ENCODE measurements around the gene IRF7.

The IRF7 gene

GRCh38 chr11:640021-640706, 24.4 kb upstream of the IRF7 start:
- no peak for DNase-seq (ENCODE audit: low spot score)

DNA sequence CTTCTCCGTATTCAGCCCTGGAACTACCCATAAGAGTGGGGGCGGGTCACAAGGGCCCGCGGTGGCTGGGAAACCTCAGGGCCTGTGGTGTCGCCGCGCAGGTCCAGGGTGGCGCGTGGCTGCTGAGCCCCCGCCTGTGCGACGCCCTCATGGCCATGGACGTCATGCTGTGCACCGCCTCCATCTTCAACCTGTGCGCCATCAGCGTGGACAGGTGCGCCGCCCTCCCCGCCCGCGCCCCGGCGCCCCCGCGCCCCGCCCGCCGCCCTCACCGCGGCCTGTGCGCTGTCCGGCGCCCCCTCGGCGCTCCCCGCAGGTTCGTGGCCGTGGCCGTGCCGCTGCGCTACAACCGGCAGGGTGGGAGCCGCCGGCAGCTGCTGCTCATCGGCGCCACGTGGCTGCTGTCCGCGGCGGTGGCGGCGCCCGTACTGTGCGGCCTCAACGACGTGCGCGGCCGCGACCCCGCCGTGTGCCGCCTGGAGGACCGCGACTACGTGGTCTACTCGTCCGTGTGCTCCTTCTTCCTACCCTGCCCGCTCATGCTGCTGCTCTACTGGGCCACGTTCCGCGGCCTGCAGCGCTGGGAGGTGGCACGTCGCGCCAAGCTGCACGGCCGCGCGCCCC, 23.7 kb upstream of the IRF7 start:
- no peak for DNase-seq (ENCODE audit: low spot score)

- DNase-seq (ENCODE audit: low spot score) = no peak
Observed at GRCh38 chr11:638631-639331, 23.0 kb upstream of the IRF7 start.

- no peak for DNase-seq (ENCODE audit: low spot score)
Observed at GRCh38 chr11:637593-638521, 22.1 kb upstream of the IRF7 start.

DNA sequence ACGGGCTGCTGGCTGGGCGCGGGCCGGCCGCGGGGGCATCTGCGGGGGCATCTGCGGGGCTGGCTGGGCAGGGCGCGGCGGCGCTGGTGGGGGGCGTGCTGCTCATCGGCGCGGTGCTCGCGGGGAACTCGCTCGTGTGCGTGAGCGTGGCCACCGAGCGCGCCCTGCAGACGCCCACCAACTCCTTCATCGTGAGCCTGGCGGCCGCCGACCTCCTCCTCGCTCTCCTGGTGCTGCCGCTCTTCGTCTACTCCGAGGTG, 21.5 kb upstream of the IRF7 start:
- no peak for DNase-seq (ENCODE audit: low spot score)

DNA sequence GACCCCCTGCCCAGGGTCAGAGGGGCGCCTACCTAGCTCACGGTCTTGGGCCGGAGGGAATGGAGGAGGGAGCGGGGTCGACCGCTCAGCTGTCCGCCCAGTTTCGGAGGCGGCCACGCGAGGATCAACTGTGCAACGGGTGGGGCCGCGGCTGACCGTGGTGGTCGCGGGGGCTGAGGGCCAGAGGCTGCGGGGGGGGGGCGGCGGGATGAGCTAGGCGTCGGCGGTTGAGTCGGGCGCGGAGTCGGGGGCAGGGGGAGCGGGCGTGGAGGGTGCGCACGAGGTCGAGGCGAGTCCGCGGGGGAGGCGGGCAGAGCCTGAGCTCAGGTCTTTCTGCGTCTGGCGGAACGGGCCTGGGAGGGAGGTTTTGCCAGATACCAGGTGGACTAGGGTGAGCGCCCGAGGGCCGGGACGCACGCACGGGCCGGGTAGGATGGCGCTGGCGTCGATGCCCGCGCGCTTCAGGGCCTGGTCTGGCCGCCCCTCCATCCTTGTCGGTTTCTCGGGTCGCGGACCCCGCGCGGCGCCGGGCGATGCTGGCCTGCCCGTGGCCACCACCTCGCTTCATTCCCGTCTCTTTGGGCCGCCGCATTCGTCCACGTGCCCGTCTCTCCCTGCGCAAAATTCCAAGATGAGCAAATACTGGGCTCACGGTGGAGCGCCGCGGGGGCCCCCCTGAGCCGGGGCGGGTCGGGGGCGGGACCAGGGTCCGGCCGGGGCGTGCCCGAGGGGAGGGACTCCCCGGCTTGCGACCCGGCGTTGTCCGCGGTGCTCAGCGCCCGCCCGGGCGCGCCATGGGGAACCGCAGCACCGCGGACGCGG, 21.0 kb upstream of the IRF7 start, which contains the start of gene DRD4:
DRD4 (plus strand) TSS at position 759 of the 822 bp plus-strand sequence; CDS start at position 795, 36 bp downstream.
- peak; percentile 67 for DNase-seq (ENCODE audit: low spot score)

GRCh38 chr11:635945-636510, 20.3 kb upstream of the IRF7 start:
- no peak for DNase-seq (ENCODE audit: low spot score)

DNA sequence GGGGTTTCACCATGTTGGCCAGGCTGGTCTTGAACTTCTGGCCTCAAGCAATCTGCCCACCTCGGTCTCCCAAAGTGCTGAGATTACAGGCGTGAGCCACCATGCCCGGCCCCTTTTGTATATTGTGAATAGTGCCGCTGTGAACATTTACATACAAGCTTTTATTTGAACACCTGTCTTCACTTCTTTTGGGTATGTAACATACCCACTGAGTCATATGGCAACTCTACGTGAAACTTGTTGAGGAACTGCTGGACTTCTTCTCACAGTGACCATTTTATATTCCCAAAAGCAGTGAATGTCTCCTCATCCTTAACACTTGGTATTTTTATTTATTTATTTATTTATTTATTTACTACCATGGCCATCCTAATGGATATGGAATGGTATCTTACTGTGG, 15.1 kb upstream of the IRF7 start:
- no peak for DNase-seq (ENCODE audit: low spot score)

DNA sequence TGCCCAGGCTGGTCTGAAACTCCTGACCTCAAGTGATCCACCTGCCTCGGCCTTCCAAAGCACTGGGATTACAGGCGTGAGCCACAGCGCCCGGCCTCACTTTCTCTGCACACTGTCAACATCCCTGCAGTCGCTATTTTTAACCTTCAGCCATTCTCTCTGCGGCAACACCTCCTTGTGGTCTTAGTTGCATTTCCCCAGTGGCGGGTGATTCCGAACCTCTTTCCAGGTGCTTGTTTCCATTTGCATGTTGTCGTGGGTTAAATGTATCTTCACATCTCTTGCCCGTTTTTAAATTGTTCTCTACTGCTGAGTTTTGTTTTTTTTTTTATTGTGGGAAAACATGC, 13.5 kb upstream of the IRF7 start:
- DNase-seq (ENCODE audit: low spot score) = no peak

DNA sequence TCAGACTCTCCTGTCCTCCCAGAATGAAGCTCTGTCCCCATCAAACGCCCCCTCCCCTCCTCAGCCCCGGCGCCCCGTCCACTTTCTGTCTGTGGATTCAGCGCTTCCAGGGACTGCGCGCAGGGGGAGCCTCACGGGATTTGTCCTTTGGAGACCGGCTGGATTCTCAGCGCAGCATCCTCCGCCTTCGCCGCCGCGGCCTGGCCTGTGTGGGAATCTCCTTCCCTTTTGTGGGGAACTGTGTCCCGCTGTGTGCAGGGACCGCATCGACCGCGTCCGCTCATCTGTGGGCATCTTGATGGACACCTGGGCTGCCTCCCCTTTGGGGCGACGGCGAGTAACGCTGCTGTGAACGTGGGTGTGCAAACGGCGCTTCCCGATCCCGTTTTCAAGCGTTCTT, 12.3 kb upstream of the IRF7 start:
- no peak for DNase-seq (ENCODE audit: low spot score)

GRCh38 chr11:627308-627576, 11.5 kb upstream of the IRF7 start:
- no peak for DNase-seq (ENCODE audit: low spot score)

DNA sequence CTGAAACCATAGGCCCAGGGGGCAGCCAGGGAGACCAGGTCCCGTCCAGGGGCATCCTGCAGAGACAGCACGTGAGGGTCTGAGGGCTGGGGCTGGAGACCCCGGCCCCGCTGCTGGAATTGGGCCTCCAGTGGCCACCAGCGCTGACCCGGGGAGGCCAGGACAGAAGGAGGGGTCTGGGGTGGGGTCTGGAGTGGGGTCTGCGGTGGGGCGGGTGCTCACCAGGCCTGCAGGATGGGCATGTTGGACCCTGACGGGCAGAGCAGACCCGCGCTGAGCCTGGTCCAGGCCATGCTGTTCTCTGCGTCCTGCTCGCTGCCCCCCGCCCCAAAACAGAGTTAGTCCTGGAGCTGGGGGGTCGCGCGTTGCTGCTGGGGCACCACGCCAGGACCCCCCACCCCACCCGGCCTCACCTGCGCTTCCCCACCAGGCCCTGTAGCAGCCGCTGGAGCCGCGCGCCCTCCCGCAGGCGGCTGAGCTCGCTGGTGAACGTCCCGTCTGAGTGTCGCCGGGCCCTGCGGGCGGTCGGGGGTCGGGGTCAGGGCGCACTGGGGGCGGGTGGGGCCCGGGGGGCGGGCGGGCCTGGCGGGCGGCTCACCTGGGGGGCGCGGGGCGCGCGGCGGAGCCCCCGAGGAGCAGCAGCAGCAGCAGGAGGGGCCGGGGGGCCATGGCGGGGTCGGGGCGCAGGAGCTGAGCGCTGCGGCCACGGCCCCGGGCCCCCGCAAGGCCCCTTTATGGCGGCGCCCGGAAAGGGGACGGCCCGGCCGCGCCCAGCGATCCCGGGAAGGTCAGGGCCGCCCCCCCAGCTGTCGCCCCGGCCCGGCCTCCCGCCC, 10.9 kb upstream of the IRF7 start, which contains the start of gene SCT:
SCT (minus strand) TSS at position 707 of the 833 bp plus-strand sequence; CDS start at position 669, 38 bp downstream.
- no peak for DNase-seq (ENCODE audit: low spot score)

- DNase-seq (ENCODE audit: low spot score) = no peak
Observed at GRCh38 chr11:625636-626268, 10.0 kb upstream of the IRF7 start.

- no peak for DNase-seq (ENCODE audit: low spot score)
Observed at GRCh38 chr11:624705-625635, 9.2 kb upstream of the IRF7 start, which contains the start of gene CDHR5. Gene CDHR5, minus strand, starts transcription at chr11:624955. Its CDS starts 53 bp downstream, at chr11:624902.

DNA sequence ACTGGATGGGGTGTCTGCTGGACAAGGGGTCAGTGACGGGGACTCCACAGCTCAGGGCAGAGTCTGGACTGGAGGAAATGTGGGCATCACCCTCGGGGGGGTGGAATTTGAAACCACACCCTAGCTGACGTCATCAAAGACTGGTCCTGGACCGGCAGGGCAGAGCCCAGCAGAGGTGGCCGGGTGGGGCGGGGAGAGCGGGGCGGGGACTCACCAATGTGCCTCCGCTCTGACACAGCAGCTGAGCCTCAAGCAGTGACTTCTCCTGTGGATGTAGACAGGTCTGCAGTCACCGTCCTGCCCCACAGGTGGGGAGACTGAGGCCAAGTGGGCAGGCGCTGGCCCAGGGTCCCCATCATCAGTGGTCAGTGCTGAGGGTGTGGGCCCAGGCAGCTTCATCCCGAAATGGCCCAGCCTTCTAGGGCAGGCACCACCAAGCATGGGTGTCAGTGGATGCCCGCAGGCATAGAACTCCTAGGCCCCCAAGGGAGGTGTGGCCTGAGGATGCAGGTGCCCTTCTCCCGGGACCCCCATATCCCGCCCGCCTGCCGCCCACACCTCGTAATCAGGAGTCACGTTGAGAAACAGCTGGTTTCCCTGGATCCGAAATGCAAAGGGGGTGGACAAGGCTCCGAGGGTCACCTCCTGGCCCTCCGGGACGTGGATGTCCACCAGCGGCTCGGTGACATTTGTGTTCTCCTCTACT, 8.4 kb upstream of the IRF7 start:
- no peak for DNase-seq (ENCODE audit: low spot score)

DNA sequence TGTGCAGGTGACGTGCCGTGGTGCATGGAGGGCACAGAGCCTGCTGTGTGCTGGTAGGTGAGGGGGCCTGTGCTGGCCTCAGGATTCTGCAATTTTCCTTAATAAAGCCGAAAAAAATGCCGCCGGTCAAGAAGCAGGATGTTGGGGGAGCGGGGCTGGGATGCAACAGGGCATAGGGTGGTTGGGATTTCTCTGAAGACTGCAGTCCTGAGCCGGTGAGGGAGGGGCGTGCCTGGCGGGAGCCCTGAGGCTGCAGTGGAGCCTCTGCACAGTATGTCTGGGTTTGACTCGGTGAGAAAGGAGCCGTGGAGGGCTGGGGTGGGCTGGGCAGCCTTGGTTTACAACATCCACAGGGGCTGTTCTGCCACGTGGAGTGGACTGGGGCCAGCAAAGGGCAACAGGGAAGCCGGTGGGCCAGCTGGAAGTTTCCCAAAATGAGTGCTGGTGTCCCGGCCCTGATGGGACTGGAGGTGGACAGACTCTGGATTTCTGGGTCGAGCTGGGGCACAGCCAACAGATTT, 7.7 kb upstream of the IRF7 start:
- no peak for DNase-seq (ENCODE audit: low spot score)

- DNase-seq (ENCODE audit: low spot score) = no peak
Observed at GRCh38 chr11:621838-622237, 6.1 kb upstream of the IRF7 start.

Data from hepatic stellate cell (primary cell).